Body of pancreas (tissue), 4 donors: ENCODE results near the gene SNCAIP.

Experiments used
- CTCF ChIP-seq, 7 experiments: fragments of 450-650 bp in 4 of 7; fragments of 200-600 bp in 3 of 7; sonication (generic) in 3 of 7; IDR thresholded peaks; one replicate each; pipeline ENCODE4 v1.5.1; 2016 to 2019; ENCODE audit warnings: antibody characterized with exemption in 7 of 7
- POLR2A ChIP-seq, 3 donors: fragments of 450-650 bp; IDR thresholded peaks; one replicate each; pipeline ENCODE4 v1.6.1; 2016; ENCODE audit warnings: antibody characterized with exemption in 3 of 3, mild to moderate bottlenecking in 2 of 3

GRCh38 chr5:122445070-122445469 is 133.0 kb downstream of the SNCAIP start:
- no peak for TF ChIP-seq POLR2A (IDR thresholded peaks at IDR 0.05)
- no peak for TF ChIP-seq CTCF (IDR thresholded peaks at IDR 0.05)
